H9 (cell line): Measurements from ENCODE around the gene IGFBP4. TPM values are rescaled to one million over a fixed set of nuclear protein-coding genes. Genes with fewer than 3 reads are reported as not detected.

ENCODE experiments used
- DNase-seq: peaks from one replicate; pipeline ENCODE4 v3.0.0-alpha.2; 2017
- H2AFZ ChIP-seq: one replicate; pipeline ENCODE4 v1.6.1; 2013; ENCODE audit warnings: mild to moderate bottlenecking, low read length, control low read depth, moderate library complexity
- H2AK5ac ChIP-seq: 2 replicates; pipeline ENCODE4 v1.6.1; 2013; ENCODE audit warnings: low read length, control low read depth, mixed read lengths; ENCODE audit not compliant: insufficient read length
- H2BK120ac ChIP-seq: one replicate; pipeline ENCODE4 v1.6.1; 2013; ENCODE audit warnings: low read depth, mild to moderate bottlenecking, low read length, control low read depth, inconsistent platforms; ENCODE audit not compliant: poor library complexity, severe bottlenecking
- H2BK12ac ChIP-seq: 2 replicates; pipeline ENCODE4 v1.6.1; 2013; ENCODE audit warnings: low read length, control low read depth, mixed read lengths, low read depth; ENCODE audit not compliant: insufficient read length
- H2BK15ac ChIP-seq: 2 replicates; pipeline ENCODE4 v1.6.1; 2013; ENCODE audit warnings: low read depth, low read length, control low read depth
- H2BK20ac ChIP-seq: one replicate; pipeline ENCODE4 v1.6.1; 2013; ENCODE audit warnings: low read depth, mild to moderate bottlenecking, low read length, control low read depth, inconsistent platforms; ENCODE audit not compliant: poor library complexity, severe bottlenecking
- H2BK5ac ChIP-seq: 2 replicates; pipeline ENCODE4 v1.6.1; 2013; ENCODE audit warnings: low read length, control low read depth, mixed read lengths; ENCODE audit not compliant: insufficient read length
- H3K14ac ChIP-seq: 2 replicates; pipeline ENCODE4 v1.6.1; 2013; ENCODE audit warnings: low read length, control low read depth; ENCODE audit not compliant: insufficient read depth
- H3K18ac ChIP-seq: 2 replicates; pipeline ENCODE4 v1.6.1; 2013; ENCODE audit warnings: low read depth, mild to moderate bottlenecking, mixed read lengths, low read length, control low read depth; ENCODE audit not compliant: insufficient read length
- H3K23ac ChIP-seq: 2 replicates; pipeline ENCODE4 v1.6.1; 2013; ENCODE audit warnings: low read length, control low read depth, mixed read lengths, low read depth; ENCODE audit not compliant: insufficient read length
- H3K23me2 ChIP-seq: 2 replicates; pipeline ENCODE4 v1.6.1; 2013; ENCODE audit warnings: low read depth, mild to moderate bottlenecking, mixed read lengths, low read length, control low read depth; ENCODE audit not compliant: insufficient read length, poor library complexity, severe bottlenecking
- H3K27ac ChIP-seq: 2 replicates; pipeline ENCODE4 v1.5.1; 2013; ENCODE audit warnings: low read length, control low read depth, mixed read lengths, low read depth; ENCODE audit not compliant: insufficient read length
- H3K27me3 ChIP-seq: 2 replicates; pipeline ENCODE4 v1.6.1; 2013; ENCODE audit warnings: low read length, control low read depth, inconsistent platforms; ENCODE audit not compliant: insufficient read depth
- H3K4ac ChIP-seq: 2 replicates; pipeline ENCODE4 v1.6.1; 2013; ENCODE audit warnings: low read depth, mild to moderate bottlenecking, control low read depth, inconsistent platforms, low read length, moderate library complexity
- H3K4me1 ChIP-seq: 2 replicates; pipeline ENCODE4 v1.6.1; 2013; ENCODE audit warnings: low read length, control low read depth, inconsistent platforms; ENCODE audit not compliant: insufficient read depth
- H3K4me2 ChIP-seq: 2 replicates; pipeline ENCODE4 v1.6.1; 2013; ENCODE audit warnings: low read length, control low read depth, mixed read lengths; ENCODE audit not compliant: insufficient read length, insufficient read depth
- H3K56ac ChIP-seq: 2 replicates; pipeline ENCODE4 v1.6.1; 2013; ENCODE audit warnings: low read depth, mild to moderate bottlenecking, mixed read lengths, low read length, control low read depth; ENCODE audit not compliant: insufficient read length
- H3K79me1 ChIP-seq: 2 replicates; pipeline ENCODE4 v1.6.1; 2013; ENCODE audit warnings: low read depth, mild to moderate bottlenecking, moderate library complexity, low read length, control low read depth, inconsistent platforms; ENCODE audit not compliant: insufficient read depth, poor library complexity, severe bottlenecking
- H3K79me2 ChIP-seq: 2 replicates; pipeline ENCODE4 v1.6.1; 2013; ENCODE audit warnings: low read length, control low read depth, inconsistent platforms; ENCODE audit not compliant: insufficient read depth
- H3K9ac ChIP-seq: 2 replicates; pipeline ENCODE4 v1.6.1; 2013; ENCODE audit warnings: low read length, control low read depth, mixed read lengths; ENCODE audit not compliant: insufficient read length; ENCODE audit errors: extremely low read depth
- H3K9me3 ChIP-seq: one replicate; pipeline ENCODE4 v1.6.1; 2013; ENCODE audit warnings: low read depth, low read length, inconsistent platforms; ENCODE audit not compliant: control insufficient read depth
- H3T11ph ChIP-seq: one replicate; pipeline ENCODE4 v1.6.1; 2013; ENCODE audit warnings: mild to moderate bottlenecking, low read length, control low read depth, inconsistent platforms
- H4K20me1 ChIP-seq: one replicate; pipeline ENCODE4 v1.6.1; 2013; ENCODE audit not compliant: control insufficient read depth, insufficient read length, insufficient read depth
- H4K5ac ChIP-seq: 2 replicates; pipeline ENCODE4 v1.6.1; 2013; ENCODE audit warnings: low read depth, mild to moderate bottlenecking, mixed read lengths, low read length, control low read depth; ENCODE audit not compliant: insufficient read length
- H4K8ac ChIP-seq: replicated peaks from 2 replicates; pipeline ENCODE4 v1.6.1; 2013; ENCODE audit warnings: low read length, control low read depth, mixed read lengths, low read depth; ENCODE audit not compliant: insufficient read length
- H4K91ac ChIP-seq: 2 replicates; pipeline ENCODE4 v1.6.1; 2013; ENCODE audit warnings: low read depth, mild to moderate bottlenecking, moderate library complexity, mixed read lengths, low read length, control low read depth; ENCODE audit not compliant: insufficient read length
- H3K27ac Mint-ChIP-seq, 3 experiments: 2 replicates in 2 of 3; 3 replicates in 1 of 3; pipeline ENCODE4 v1.8.0; 2020 to 2021; ENCODE audit warnings: mixed read lengths in 3 of 3, mild to moderate bottlenecking in 1 of 3, moderate library complexity in 1 of 3
- H3K27me3 Mint-ChIP-seq: 2 replicates; pipeline ENCODE4 v1.8.0; 2021; ENCODE audit warnings: low read depth, mild to moderate bottlenecking, moderate library complexity, mixed read lengths
- H3K36me3 Mint-ChIP-seq, 3 experiments: 2 replicates in 2 of 3; 3 replicates in 1 of 3; pipeline ENCODE4 v1.8.0; 2020 to 2021; ENCODE audit warnings: low read depth in 3 of 3, mixed read lengths in 3 of 3; ENCODE audit not compliant: insufficient read depth in 1 of 3
- H3K4me1 Mint-ChIP-seq, 2 experiments: 2 replicates each; pipeline ENCODE4 v1.8.0; 2020; ENCODE audit warnings: mixed read lengths in 2 of 2
- H3K4me3 Mint-ChIP-seq, 2 experiments: 2 replicates in 1 of 2; 3 replicates in 1 of 2; pipeline ENCODE4 v1.8.0; 2020 to 2021; ENCODE audit warnings: mild to moderate bottlenecking in 2 of 2, mixed read lengths in 2 of 2, moderate library complexity in 1 of 2
- H3K9me3 Mint-ChIP-seq, 2 experiments: 2 replicates in 1 of 2; 3 replicates in 1 of 2; pipeline ENCODE4 v1.8.0; 2020; ENCODE audit warnings: mild to moderate bottlenecking in 2 of 2, mixed read lengths in 2 of 2, moderate library complexity in 1 of 2
- CTCF ChIP-seq: fragments of 200-600 bp; sonication (generic); conservative IDR thresholded peaks from 3 replicates; pipeline ENCODE4 v1.8.0; 2021; ENCODE audit warnings: antibody characterized with exemption, mild to moderate bottlenecking
- WGBS: extraction: QIAGEN DNeasy Blood & Tissue Kit; methylation state at CpG from one replicate; pipeline ENCODE4 v1.1.7; 2013; ENCODE audit warnings: missing lambda C conversion rate, low lambda C conversion rate, mixed read lengths; ENCODE audit not compliant: insufficient read length; ENCODE audit errors: extremely low coverage; 5-methylcytosine and 5-hydroxymethylcytosine counted together
- total RNA-seq: library from RNA; stranded (reverse); gene quantifications from 2 replicates; pipeline ENCODE4 v1.2.1, GENCODE V29; 2021

Gene IGFBP4
- total RNA-seq, 1 experiment from 2014 or later = 49.9 TPM

- no peaks in the 10 kb centered on the region for H3K9me3 ChIP-seq
- H3K18ac ChIP-seq = no peak overlapping the region
- no peak overlapping the region for H3K27ac Mint-ChIP-seq
- H3K4me2 ChIP-seq = no peak overlapping the region
- H3K23ac ChIP-seq = no peak overlapping the region
- H3T11ph ChIP-seq = no peak overlapping the region
- no peak for TF ChIP-seq CTCF
- H3K9ac ChIP-seq = no peak overlapping the region
- H3K9me3 Mint-ChIP-seq = no peaks in the 10 kb centered on the region; a peak in 1 of 5 replicates
- H3K56ac ChIP-seq = no peak overlapping the region
- H3K23me2 ChIP-seq = no peaks in the 10 kb centered on the region
- no peak overlapping the region for H2BK120ac ChIP-seq
- no peaks in the 10 kb centered on the region for H4K20me1 ChIP-seq
- no peak overlapping the region for H2BK20ac ChIP-seq
- H3K27me3 ChIP-seq = no peaks in the 10 kb centered on the region
- H3K4me1 Mint-ChIP-seq = peaks cover 30 to 34% of the 10 kb centered on the region in 2 experiments
- H3K27ac ChIP-seq = no peak overlapping the region
- H3K79me1 ChIP-seq = no peaks in the 10 kb centered on the region
- no peak overlapping the region for H2BK15ac ChIP-seq
- no peak overlapping the region for H2BK5ac ChIP-seq
- H4K91ac ChIP-seq = no peak overlapping the region
- H3K4me1 ChIP-seq = peaks cover 8% of the 10 kb centered on the region; the same call in 1 of the 2 replicates
- H2BK12ac ChIP-seq = no peak overlapping the region
- no peak overlapping the region for H2AFZ ChIP-seq
- H3K36me3 Mint-ChIP-seq = peaks cover 0 to 2% (median 0%) of the 10 kb centered on the region in 3 experiments; a peak in 1 of 7 replicates
- peaks cover 11% of the 10 kb centered on the region for H3K27me3 Mint-ChIP-seq
- H4K8ac ChIP-seq = no peak overlapping the region
- WGBS = no CpG with 5 or more reads among the region's 5 CpGs
- H4K5ac ChIP-seq = no peak overlapping the region
- no peak overlapping the region for H3K14ac ChIP-seq
- no peak overlapping the region for H2AK5ac ChIP-seq
- no peaks in the 10 kb centered on the region for H3K79me2 ChIP-seq
- H3K4ac ChIP-seq = no peak overlapping the region
- no peak overlapping the region for H3K4me3 Mint-ChIP-seq
- DNase-seq = no peak
These were observed 59.5 kb downstream of the IGFBP4 start for GRCh38 chr17:40502716-40503115.
